Activated T-cell treated with anti-CD3 and anti-CD28 coated beads for 4 hours (primary cell): Measurements from ENCODE around the gene SORBS2.
"Not testable (repeated sequence)": the region's sequence is repeated elsewhere in the genome, so short reads cannot be mapped to it uniquely, and the experiment has no call there.

ENCODE experiments used
- DNase-seq: peaks from one replicate; pipeline ENCODE4 v3.0.0-alpha.2; 2020

The SORBS2 gene

GRCh38 chr4:185578284-185578683 is 233.7 kb downstream of the SORBS2 start:
- no peak for DNase-seq

- DNase-seq = no peak
These were observed 234.7 kb downstream of the SORBS2 start for GRCh38 chr4:185576962-185577950.

GRCh38 chr4:185576314-185576961 is 235.6 kb downstream of the SORBS2 start:
- no peak for DNase-seq

- no peak for DNase-seq
These were observed 238.3 kb downstream of the SORBS2 start for GRCh38 chr4:185573651-185574199.

- DNase-seq = no peak
These were observed 241.3 kb downstream of the SORBS2 start for GRCh38 chr4:185570727-185571126.

GRCh38 chr4:185567381-185568376 is 244.3 kb downstream of the SORBS2 start:
- no peak for DNase-seq

- DNase-seq = no peak
These were observed 245.0 kb downstream of the SORBS2 start for GRCh38 chr4:185566972-185567371.

GRCh38 chr4:185566425-185566824 is 245.6 kb downstream of the SORBS2 start:
- no peak for DNase-seq

- DNase-seq = no peak
These were observed 246.3 kb downstream of the SORBS2 start for GRCh38 chr4:185565696-185566095.

- no peak for DNase-seq
These were observed 247.6 kb downstream of the SORBS2 start for GRCh38 chr4:185564349-185564748.

- DNase-seq = no peak
These were observed 249.5 kb downstream of the SORBS2 start for GRCh38 chr4:185562531-185562930.

GRCh38 chr4:185560316-185560715 is 251.7 kb downstream of the SORBS2 start:
- no peak for DNase-seq

- DNase-seq = no peak
These were observed 252.1 kb downstream of the SORBS2 start for GRCh38 chr4:185559915-185560281.

- not testable (repeated sequence) for DNase-seq
These were observed 252.6 kb downstream of the SORBS2 start for GRCh38 chr4:185559251-185559914.

GRCh38 chr4:185554365-185555126 is 257.4 kb downstream of the SORBS2 start:
- DNase-seq = no peak

- DNase-seq = no peak
These were observed 259.7 kb downstream of the SORBS2 start for GRCh38 chr4:185552254-185552653.

- no peak for DNase-seq
These were observed 261.1 kb downstream of the SORBS2 start for GRCh38 chr4:185550933-185551332.

- no peak for DNase-seq
These were observed 262.8 kb downstream of the SORBS2 start for GRCh38 chr4:185549095-185549639.

GRCh38 chr4:185548587-185548986 is 263.4 kb downstream of the SORBS2 start:
- no peak for DNase-seq

GRCh38 chr4:185546335-185546734 is 265.7 kb downstream of the SORBS2 start:
- DNase-seq = no peak
